Stimulated activated CD8-positive, alpha-beta memory T cell treated with anti-CD3 and anti-CD28 coated beads, Interleukin-15, amount 100 ng/mL, for 4 hours (primary cell): ENCODE measurements around the gene PKDCC.
"Not testable (repeated sequence)": the region's sequence is repeated elsewhere in the genome, so short reads cannot be mapped to it uniquely, and the experiment has no call there.

Experiments used
- DNase-seq, 2 donors: peaks; one replicate each; pipeline ENCODE4 v3.0.0-alpha.2; 2020; ENCODE audit warnings: low read depth in 2 of 2

Gene PKDCC

DNA sequence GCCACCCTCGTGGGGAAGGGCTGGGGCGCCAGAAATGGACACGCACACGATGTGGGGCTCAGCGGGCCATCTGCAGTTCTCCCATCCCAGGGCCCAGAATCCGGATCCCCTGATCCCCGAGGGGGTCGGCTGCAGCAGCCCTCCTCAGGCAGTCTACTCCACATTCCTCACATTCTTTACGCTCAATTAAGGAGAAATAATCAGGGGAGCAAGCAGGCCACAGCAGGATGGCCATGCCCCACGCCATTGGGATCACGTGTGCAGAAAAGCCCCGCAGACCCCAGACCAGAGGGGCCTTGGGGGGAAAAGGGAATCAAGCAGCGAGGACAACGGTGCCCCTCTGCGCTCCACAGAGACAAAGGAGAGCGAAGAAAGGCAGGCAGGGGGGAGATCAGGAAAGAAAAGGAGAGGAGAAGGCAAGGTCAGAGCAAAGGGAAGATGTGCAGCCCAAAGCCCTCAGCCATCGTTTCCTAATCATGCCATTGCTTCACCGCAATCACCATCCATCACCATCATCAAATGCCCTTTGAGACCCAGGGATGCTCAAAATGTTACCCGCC lies 17.5 kb upstream of the PKDCC start:
- DNase-seq: no peak

DNA sequence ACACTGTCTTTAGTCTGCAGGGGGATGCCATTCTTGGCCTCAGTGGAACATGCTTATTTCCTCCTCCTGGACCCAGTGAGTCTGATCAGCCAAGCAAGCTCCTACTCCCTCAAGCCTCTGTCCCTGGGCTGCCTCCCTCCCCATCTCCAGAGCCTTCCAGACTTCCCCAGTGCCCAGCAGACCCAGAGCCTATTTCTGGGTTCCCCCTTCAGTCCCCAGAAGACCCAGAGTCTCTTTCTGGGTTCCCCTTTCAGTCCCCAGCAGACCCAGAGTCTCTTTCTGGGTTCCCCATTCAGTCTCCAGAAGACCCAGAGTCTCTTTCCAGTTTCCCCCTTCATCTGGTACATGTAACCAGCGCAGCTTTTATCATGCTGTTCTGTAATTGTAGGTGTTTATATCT lies 17.0 kb upstream of the PKDCC start:
- no peak for DNase-seq

DNA sequence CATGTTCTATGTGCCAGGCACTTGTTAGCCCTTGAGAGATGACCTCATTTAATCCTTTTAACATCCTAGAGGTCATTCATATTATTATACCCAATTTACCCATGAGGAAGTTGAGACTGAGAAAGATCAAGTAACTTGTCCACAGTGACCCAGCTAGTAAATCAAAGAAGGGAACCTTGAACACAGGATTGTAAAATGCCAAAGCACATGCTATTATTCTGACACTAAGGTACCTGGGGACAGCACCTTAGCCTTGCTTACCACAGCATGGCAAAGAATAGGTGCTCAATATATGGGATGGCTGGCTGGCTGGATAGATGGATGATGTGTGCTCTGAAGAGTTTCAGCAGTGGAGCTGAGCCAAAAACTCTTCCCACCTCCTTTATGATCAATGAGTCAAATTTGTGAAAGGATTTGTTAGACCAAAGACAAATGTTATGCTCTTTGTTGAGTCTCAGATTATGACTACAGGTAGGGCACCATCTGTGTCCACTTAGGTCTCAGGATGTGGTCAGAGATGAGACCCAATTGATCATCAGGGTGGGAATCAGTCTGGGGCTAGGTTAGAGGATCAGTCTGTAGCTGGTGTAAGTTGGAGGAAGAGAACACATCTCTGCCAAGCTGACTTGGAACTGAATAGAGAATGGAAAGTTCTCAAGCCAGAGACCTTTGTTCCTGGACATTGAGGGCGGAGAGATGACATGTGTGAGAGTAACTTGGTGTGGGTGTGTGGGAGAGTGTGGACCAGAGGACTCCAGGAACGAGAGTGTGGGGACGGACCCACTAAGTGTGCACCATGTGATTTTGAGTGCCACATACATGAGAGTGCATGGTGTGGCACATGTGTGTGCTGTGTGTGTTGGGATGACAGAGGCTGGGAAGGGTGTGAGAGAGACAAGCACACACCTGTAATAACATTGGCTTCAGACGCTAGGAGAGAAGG lies 16.3 kb upstream of the PKDCC start:
- no peak for DNase-seq

DNA sequence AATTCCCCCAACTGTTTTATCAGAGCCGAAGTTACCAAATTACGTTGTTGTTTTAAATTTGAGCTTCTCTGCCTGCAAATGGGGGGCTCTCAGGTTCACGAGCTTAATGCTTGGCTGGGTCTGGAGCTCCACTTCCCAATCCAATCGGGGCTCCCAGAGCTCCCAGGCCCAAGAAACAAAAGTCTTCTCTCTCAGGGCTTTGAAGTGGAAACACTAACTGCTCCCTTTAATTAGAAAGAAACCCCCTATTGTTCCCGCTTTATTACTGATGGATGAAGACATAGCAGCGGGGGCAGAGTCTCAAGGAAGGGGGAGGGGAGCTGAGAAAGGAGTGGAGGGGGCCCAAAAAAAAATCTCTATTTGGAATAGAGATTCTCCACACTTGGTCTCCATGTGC lies 15.6 kb upstream of the PKDCC start:
- no peak for DNase-seq

DNA sequence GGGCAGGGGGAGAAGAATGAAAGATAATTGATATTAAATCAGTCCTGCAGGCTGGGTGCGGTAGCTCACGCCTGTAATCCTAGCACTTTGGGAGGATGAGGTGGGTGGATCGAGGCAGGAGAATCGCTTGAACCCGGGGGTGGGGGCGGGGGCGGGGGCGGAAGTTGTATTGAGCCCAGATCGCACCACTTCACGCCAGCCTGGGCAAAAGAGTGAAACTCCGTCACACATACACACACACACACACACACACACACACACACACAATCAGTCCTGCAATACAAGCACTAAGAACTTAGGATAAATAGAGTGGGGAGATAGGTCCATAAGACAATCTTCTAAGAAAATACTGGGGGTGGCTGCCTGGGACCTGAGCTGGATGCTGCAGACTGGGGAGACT lies 15.1 kb upstream of the PKDCC start:
- no peak for DNase-seq

DNA sequence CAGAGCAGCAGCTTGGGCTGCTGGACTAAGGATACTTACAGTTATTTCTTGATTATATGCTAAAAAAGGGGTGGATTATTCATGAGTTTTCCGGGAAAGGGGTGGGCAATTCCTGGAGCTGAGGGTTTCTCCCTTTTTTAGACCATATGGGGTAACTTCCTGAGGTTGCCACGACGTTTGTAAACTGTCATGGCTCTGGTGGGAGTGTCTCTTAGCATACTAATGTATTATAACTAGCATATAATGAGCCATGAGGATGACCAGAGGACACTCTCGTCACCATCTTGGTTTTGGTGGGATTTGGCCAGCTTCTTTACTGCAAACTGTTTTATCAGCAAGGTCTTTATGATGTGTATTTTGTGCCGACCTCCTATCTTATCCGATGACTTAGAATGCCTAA lies 13.7 kb upstream of the PKDCC start:
- not testable (repeated sequence) for DNase-seq

DNA sequence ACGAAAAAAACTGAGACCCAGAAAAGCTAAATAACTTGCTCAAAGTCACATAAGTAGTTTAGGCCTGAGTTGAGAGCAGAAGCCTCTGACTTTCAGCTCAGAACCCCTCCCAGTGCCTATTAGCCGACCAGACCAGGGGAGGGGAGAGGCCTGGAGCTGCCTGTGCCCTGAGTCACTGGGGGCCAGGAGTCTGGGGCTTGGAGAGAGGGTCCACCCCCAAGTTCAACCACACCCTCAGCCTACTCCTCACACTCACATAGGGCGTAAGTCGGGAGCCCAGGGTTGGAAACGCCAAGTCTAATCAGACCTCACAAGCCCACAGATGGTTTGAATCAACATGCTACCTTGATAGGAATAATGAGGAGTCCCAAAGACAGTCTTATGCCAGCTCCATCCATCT lies 12.6 kb upstream of the PKDCC start:
- DNase-seq: no peak

DNA sequence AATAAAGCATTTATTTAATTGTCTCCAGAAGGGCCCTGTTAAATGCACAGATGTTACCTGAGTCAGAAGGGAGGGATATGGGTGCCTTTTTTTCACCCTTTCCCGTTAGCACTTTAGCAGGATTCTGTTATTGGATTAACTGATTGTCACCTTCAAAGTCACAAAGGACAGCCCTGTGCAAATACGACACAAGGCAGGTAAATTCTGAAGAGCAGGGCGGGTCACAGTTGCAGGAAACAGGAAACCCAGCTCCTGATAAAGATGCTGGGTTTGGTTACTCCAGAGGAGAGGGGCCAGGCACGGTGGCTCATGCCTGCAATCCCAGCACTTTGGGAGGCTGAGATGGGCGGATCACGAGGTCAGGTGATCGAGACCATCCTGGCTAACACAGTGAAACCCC lies 11.4 kb upstream of the PKDCC start:
- DNase-seq: no peak

DNA sequence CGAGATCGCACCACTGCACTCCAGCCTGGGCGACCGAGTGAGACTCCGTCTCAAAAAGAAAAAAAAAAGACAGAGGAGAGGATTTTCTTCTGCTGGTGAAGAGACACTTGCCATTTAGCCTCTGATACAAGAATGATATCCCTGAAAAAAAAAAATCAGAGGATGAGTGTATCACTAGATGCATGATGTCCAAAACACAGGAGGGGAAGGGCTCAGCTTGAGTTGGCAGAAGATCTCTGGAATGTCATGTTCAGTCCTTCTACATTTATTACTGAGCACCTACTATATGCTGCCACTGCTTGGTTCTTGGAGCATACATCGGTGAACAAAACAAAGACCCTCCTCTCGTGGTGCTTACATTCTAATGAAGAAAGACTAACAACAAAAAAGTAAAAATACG lies 10.9 kb upstream of the PKDCC start:
- no peak for DNase-seq

DNA sequence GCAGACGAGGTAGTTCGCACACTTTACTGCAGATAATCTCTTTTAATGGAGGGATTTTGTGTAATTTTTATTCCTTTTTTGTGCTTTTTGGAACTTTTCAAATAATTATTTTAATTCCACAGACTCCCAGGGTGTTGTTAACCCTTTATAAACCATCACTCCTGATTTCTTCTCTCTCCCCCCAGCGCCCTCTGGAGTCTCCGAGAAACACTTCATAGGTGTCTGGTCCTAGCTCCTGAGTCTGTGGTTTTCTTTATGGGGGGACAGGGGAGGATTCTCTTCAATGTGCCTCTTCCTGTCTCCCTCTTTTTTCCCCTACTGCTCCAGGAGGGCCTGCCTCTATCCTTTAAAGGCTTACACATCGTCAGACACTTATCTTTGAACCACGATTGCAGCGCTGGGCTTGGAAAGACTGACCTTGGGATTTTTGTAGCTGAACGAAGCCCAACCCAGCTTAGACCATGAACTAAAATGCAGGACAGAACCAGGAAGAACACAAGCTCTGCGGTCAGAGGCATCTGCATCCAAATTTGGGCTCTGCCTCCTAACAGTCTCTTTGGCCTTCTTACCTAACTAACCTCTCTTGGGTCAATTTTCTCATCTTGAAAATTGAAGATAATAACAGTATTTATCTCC lies 7.1 kb upstream of the PKDCC start:
- DNase-seq: no peak

DNA sequence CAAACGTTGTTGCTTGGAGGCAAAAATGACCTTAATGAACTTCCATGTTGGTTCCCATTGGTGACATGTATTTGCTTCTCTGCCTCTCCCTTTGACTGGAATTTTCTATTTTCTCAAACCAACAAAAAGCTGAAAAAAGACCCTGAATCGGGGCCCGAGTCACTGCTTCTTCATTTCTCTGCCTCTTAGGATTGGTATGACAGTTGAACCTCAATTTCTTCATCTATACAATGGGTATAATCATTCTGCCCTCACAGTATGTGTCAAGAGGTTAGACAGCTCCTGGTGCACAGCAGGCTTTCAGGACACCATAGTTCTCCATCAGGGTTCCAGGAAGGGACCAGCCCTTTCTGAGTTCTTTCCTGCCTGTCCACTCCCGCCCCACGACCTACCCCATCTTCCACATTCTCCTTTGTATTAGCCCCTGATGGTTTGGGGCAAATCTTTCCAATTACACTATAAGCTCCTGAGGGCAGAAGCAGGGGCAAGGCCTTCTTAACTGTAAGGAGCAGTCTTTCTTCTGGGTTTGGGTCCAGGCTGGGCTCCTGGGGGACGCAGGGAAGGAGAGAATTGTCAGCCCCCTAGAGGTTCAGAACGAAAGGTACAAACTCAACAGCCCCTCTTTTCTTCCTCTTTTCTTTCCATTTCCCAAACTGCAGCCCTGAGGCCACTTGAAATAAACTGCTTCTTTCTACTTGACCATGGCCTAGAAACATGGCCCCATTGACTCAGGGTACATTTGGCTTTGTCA lies 6.3 kb upstream of the PKDCC start:
- no peak for DNase-seq

DNA sequence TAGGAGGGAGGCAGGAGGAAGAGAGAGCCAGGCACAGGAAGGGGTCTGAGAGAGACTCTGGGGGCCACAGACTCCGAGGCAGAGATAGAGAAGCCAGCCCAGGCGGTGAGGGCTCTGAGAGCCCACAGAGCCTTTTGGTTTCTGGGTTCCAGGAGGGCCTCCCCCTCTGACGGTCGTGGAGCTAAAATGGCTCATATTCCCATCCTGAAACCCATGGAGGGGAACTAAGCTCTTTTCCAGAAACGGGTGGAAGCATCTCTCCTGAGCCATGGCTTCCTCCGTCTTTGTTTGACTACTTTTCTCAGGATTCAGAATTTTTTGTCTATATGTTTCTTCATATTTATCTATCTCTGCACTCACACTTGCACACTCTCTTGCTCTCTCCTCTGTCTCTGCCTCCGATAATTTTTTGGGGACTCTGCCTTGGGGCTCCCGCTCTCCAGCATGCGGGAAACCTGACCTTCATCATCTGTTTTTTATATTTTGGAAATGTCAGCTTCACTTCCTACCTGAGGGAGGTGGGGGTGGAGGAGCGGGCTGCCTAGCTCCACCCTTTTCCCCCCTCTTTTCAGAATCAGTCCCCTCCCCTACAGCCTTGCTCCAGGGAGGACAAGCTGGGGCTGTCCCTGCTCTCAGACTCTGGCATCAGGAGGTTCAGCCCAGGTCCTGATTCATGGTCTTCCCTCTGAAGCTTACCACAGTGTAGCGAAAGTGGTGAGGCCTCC lies 5.0 kb upstream of the PKDCC start:
- DNase-seq: no peak

DNA sequence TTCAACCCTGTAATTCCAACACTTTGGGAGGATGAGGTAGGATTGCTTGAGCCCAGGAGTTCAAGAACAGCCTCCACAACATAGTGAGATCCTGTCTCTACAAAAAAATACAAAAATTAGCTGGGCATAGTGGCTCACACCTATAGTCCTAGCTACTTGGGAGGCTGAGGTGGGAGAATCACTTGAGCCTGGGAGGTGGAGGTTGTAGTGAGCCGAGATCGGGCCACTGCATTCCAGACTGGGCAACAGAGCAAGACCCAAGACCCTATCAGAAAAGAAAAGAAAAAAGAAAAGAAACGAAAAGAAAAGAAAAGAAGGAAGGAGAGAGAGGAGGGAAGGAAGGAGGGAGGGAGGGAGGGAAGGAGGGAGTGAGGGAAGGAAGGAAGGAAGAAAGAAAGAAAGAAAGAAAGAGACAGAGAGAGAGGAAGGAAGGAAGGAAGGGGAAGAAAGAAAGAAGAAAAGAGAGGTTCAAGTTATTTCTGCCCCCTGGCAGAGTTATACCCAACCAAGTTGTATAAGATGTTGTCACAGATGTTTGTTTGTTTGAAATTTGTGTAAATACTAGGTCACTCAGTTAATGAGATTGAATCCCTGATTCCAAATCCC lies 3.9 kb upstream of the PKDCC start:
- no peak for DNase-seq

DNA sequence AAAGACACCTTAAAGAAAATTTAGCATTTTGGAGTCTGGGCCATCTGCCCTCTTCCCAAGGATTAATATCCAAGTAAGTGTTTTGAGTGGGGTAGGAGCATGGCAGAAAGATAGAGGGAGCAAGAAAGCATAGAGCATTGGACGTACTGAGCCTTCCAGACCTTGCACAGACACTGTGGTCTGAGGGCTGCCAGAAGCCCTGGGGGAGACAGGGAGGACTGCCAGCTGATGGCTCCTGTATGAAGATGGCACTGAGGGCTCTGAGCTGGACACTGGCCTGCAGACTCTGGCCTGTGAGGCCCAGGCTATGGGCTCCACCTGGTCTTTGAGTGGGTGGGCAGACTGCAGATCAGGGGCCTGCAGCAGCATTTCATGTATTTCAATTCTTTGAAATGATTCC lies 2.9 kb upstream of the PKDCC start:
- DNase-seq: no peak

DNA sequence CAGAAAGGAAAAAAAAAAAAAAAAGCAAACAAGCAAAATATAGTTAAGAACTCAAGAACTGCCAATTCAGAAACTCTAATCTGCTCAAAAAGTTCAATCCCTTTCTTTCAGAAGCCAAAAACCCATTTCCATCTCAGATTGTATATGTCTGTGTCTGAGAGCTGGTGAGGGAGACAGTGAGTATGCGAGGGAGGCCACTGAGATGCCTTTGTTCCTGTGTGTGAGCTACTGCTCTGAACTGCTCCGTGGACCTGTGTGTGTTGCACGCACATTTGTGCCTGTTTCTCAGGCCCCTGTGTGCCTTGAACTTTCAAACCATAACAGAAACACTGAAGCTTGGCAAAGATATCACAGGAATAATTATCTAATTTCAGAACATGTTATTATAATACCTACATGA lies 2.5 kb upstream of the PKDCC start:
- DNase-seq: no peak

DNA sequence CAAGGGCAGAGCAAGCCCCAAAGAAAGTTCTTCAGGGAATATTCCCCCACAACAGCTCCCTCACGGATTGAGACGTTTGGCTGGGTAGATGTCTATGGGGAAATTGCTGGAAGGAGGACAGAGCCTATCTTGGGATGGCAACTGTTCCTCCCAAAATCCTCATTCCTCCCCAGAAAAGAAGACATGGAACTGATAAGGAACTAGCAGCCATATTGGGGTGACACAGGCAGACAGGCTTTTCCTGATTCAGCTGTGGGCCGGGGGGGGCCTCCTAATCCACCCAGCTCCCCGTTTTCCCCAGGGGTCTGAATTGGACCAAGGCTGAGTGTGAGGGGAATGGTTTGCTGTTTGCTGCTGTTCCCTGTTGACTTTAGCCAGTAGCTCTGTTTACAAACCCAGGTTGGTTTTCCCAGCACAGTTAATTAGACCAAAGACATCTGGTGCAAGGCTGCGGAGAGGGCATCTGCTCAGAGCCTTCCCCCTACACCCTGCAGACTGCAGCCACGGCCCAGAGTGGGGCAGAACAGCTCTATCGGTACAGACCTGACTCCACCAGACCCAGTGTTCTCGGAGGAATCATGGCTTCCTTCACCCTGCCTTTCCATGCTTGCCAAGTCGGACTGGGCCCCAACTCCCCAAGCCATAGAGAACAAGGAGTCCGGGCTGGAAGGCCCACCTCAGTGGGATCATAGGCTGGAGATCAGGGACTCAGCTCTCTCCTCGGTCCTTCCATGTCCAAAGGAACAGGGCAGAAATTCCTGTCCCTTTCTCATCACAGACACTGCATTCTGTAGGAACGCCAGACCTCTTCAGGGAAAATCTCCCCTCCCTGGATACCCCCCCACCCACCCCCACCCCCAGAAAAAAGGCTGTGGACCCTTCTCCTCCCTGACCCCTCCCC lies 1.7 kb upstream of the PKDCC start:
- DNase-seq: no peak

DNA sequence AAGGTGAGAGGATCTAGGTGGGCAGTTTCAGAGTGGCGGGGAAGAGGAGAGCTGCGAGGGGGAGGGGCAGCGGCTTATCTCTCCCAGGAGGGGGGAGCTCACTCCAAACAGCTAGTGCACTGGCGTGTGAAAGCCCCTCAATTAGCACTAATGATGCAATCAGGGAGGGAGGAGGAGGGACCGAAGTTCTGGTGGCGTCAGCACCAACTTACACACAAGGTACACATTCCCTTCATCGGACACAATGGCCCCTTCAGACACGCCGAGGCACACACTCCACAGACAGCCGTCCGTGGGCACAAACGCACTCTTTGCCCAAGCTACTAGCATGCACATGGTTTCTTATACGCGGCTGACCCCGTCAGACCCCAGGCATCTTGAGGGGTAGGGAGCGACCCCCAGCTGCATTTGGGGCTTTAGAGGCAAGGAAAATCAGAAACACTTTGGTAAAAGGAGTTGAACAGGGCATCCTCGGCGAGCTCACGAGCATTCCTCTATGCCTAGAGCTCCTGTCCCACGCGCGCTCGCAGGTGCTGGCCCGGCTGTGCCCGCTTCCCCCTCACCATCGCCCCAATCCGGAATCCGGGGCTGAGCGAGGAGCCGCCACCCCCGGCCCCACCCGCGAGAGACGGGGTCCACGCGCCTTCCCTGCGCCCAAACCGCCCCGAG lies 868 bp upstream of the PKDCC start:
- no peak for DNase-seq

DNA sequence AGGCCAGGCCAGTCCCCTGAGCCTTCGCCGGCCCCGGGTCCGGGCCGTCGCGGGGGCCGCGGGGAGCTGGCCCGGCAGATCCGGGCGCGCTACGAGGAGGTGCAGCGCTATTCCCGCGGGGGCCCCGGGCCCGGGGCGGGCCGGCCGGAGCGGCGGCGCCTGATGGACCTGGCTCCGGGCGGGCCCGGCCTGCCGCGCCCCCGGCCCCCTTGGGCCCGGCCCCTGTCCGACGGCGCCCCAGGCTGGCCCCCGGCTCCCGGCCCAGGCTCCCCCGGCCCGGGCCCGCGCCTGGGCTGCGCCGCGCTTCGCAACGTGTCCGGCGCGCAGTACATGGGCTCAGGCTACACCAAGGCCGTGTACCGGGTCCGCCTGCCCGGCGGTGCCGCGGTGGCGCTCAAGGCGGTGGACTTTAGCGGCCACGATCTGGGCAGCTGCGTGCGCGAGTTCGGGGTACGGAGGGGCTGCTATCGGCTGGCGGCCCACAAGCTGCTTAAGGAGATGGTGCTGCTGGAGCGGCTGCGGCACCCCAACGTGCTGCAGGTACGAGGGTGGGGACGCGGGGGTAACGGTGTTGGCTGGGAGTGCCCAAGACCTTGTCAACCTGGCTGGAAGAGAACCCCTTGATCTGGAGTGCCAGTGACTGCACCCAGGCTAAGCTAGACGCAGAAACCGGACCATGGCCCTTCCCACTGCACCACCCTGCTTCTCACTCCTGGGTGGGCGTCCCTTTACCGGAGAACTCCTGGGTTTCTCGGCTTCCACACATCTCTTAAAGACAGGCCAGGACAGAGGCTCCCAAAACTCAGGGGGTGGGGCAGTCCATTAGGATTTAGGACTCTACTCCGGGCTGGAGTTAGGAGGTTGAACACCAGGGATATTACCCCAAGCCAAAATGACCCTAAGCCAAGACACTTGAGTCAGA lies 739 bp downstream of the PKDCC start:
- DNase-seq: no peak
